Cardiac septum (tissue), 1 donor: ENCODE measurements around the gene OR10H5. TPM values are rescaled to one million over a fixed set of nuclear protein-coding genes. Genes with fewer than 3 reads are reported as not detected.
"Not testable (repeated sequence)": the region's sequence is repeated elsewhere in the genome, so short reads cannot be mapped to it uniquely, and the experiment has no call there.

Experiments used
- DNase-seq: peaks from one replicate; pipeline ENCODE4 v3.0.0-alpha.2; 2020; ENCODE audit warnings: low spot score
- intact Hi-C: fragments of 100-400 bp; cut with DNase I; formaldehyde crosslinking; loops from one replicate; pipeline ENCODE4 v1.14.0; 2022
- total RNA-seq: library from RNA; stranded (reverse); fragmentation: NEBNext Ultra II Directional; extraction: Animal tissue kit (Norgen Biotek cat#: 25700); gene quantifications from one replicate; pipeline ENCODE4 v1.2.1, GENCODE V29; 2021
- donor health status: DM: no; HTN: no; CAD: no.

Gene OR10H5
- total RNA-seq, 1 donor from 2014 or later, result not detected

GRCh38 chr19:15840833-15841232 lies 53.4 kb downstream of the OR10H5 start:
- DNase-seq, result no peak
- intact Hi-C loops, result no loop called here

GRCh38 chr19:15841875-15842569 lies 54.6 kb downstream of the OR10H5 start:
- intact Hi-C loops, result no loop called here
- no peak for DNase-seq

- intact Hi-C loops, result no loop called here
- no peak for DNase-seq
Measured at GRCh38 chr19:15843203-15843893, 55.9 kb downstream of the OR10H5 start.

- intact Hi-C loops, DNase-seq: not testable (repeated sequence)
Measured at GRCh38 chr19:15843894-15844222, 56.4 kb downstream of the OR10H5 start.

GRCh38 chr19:15846923-15847322 lies 59.5 kb downstream of the OR10H5 start:
- intact Hi-C loops, result no loop called here
- DNase-seq, result no peak

- DNase-seq, result no peak
- intact Hi-C loops, result no loop called here
Measured at GRCh38 chr19:15850385-15850784, 62.9 kb downstream of the OR10H5 start.

Other genes starting within 250 kb of the OR10H5 start
- gene CYP4F8, start 172.4 kb upstream of the OR10H5 start, total RNA-seq, result not detected
- 1.00 TPM for gene CYP4F3, start 146.8 kb upstream of the OR10H5 start, total RNA-seq
- gene CYP4F12, start 114.6 kb upstream of the OR10H5 start, total RNA-seq, result 1.9 TPM
- gene OR10H2, start 59.6 kb upstream of the OR10H5 start, total RNA-seq, result not detected
- gene OR10H3, start 49.7 kb upstream of the OR10H5 start, total RNA-seq, result not detected
- gene OR10H1, start 28.0 kb downstream of the OR10H5 start, total RNA-seq, result not detected
- gene CYP4F2, start 110.4 kb downstream of the OR10H5 start, total RNA-seq, result not detected
- 0.81 TPM for gene CYP4F11, start 146.9 kb downstream of the OR10H5 start, total RNA-seq
- gene OR10H4, start 161.3 kb downstream of the OR10H5 start, total RNA-seq, result not detected